ENCODE data around the gene BRPF1. TPM values are rescaled to one million over a fixed set of nuclear protein-coding genes. Genes with fewer than 3 reads are reported as not detected.

The BRPF1 gene
- total and polyA plus RNA-seq, 2 donors (not counting 1 experiment from before 2014, with no cell fraction given): 24.4 to 36.5 TPM

DNA sequence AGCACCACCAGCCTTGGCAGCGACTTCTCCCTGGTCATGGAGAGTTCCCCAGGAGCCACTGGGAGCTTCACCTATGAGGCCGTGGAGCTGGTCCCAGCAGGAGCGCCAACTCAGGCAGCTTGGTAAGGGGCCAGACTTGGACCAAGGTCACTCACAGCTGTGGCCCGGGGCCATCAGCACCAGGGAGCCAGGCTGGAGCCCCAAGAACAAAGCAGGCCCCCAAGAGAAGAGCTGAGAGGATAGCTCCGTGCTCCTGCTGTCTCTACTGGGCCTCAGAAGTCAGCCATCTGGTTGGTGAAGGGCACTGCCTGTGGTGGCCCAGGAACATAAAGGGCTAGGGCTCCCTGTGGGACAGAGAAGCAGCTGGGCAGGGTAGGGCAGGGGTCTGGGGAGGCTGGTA, 42.6 kb upstream of the BRPF1 start:
- Mint-ChIP-seq H3K4me3 (no peak overlapping the region), H3K27ac (no peak overlapping the region), H3K9me3 (ENCODE audit: insufficient read depth) (no peaks in the 10 kb centered on the region), H3K4me1 (peaks cover 25% of the 10 kb centered on the region), H3K27me3 (no peaks in the 10 kb centered on the region)
- no peak for ATAC-seq (ENCODE audit: low read depth)
- Histone ChIP-seq H3K9ac (ENCODE audit: low read length) (no peak overlapping the region), H3K27me3 (replicated peaks in 1 of 4; ENCODE audit: control extremely low read depth in 1 of 4, control insufficient read depth in 3 of 4, insufficient read depth in 4 of 4, low read length in 3 of 4) (no peaks in the 10 kb centered on the region), H3K79me2 (ENCODE audit: control insufficient read depth, insufficient read depth, low read length) (no peaks in the 10 kb centered on the region), H3K4me3 (ENCODE audit: control extremely low read depth in 1 of 5, extremely low read depth in 1 of 5, insufficient read depth in 1 of 5, low read depth in 2 of 5, low read length in 4 of 5) (no peak overlapping the region), H2AFZ (ENCODE audit: insufficient read depth, low read depth, low read length, poor library complexity, severe bottlenecking) (no peak overlapping the region), H3K9me3 (ENCODE audit: control extremely low read depth in 1 of 3, control insufficient read depth in 2 of 3, insufficient read depth in 1 of 3, low read length in 2 of 3) (no peaks in the 10 kb centered on the region), H3K4me2 (replicated peaks; ENCODE audit: low read depth, low read length, poor library complexity, severe bottlenecking) (no peak overlapping the region), H3K36me3 (replicated peaks in 1 of 2; ENCODE audit: control extremely low read depth in 1 of 2, control insufficient read depth in 1 of 2, extremely low read depth in 1 of 2, insufficient read depth in 2 of 2, low read length in 1 of 2) (peaks cover 0 to 99% of the 10 kb centered on the region in 2 experiments), H3K27ac (ENCODE audit: low read length in 2 of 2) (no peak overlapping the region), H3K4me1 (ENCODE audit: control insufficient read depth in 2 of 2, insufficient read depth in 2 of 2, low read length in 2 of 2) (peaks cover 17 to 27% of the 10 kb centered on the region in 2 donors), H4K20me1 (ENCODE audit: control insufficient read depth, insufficient read depth, low read length, poor library complexity, severe bottlenecking) (peaks cover 98% of the 10 kb centered on the region)
- WGBS (ENCODE audit: insufficient coverage): 94% methylated on average over 5 of the region's 5 CpGs
- intact Hi-C loops (cut with micrococcal nuclease): no loop called here
- DNase-seq: no peak
- ChIA-PET CTCF (interaction anchor here (1.0 kb wide), 1 partner anchor 186 kb away, joined by 3 read pairs; no protein-coding TSS in a partner anchor), POLR2A (no interaction called here)
- no peak for TF ChIP-seq EZH2 (IDR thresholded peaks at IDR 0.05; ENCODE audit: borderline replicate concordance, insufficient read depth, low read depth, low read length, poor library complexity, severe bottlenecking)
- TF ChIP-seq, protein P1, sequence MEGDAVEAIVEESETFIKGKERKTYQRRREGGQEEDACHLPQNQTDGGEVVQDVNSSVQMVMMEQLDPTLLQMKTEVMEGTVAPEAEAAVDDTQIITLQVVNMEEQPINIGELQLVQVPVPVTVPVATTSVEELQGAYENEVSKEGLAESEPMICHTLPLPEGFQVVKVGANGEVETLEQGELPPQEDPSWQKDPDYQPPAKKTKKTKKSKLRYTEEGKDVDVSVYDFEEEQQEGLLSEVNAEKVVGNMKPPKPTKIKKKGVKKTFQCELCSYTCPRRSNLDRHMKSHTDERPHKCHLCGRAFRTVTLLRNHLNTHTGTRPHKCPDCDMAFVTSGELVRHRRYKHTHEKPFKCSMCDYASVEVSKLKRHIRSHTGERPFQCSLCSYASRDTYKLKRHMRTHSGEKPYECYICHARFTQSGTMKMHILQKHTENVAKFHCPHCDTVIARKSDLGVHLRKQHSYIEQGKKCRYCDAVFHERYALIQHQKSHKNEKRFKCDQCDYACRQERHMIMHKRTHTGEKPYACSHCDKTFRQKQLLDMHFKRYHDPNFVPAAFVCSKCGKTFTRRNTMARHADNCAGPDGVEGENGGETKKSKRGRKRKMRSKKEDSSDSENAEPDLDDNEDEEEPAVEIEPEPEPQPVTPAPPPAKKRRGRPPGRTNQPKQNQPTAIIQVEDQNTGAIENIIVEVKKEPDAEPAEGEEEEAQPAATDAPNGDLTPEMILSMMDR (IDR thresholded peaks at IDR 0.05): no peak

DNA sequence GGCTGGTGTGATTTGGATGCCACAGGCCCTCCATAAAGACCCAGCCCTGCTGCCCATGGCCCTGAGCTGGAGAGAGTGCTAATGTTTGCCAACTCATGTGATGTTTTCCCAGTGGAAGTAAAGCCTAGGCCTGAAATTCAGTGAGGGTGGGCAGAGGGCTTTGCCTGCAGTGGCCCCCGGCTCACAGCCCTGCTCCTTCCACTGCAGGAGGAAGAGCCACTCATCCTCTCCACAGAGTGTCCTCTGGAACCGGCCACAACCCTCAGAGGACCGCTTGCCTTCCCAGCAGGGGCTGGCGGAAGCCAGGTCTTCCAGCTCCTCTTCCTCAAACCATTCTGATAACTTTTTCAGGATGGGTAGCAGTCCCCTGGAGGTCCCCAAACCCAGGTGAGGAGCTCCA, 41.8 kb upstream of the BRPF1 start:
- no peak overlapping the region for H3K4me2 ChIP-seq (replicated peaks; ENCODE audit: low read depth, low read length, poor library complexity, severe bottlenecking)
- ChIA-PET POLR2A (no interaction called here), CTCF (interaction anchor here (1.0 to 1.4 kb wide), 3 partner anchors 37 to 336 kb away, joined by 3 to 7 read pairs (median 3); no protein-coding TSS in a partner anchor)
- ATAC-seq (ENCODE audit: low read depth): no peak
- peaks cover 98% of the 10 kb centered on the region for H4K20me1 ChIP-seq (ENCODE audit: control insufficient read depth, insufficient read depth, low read length, poor library complexity, severe bottlenecking)
- TF ChIP-seq, protein P1 (IDR thresholded peaks at IDR 0.05): no peak
- no peak for TF ChIP-seq EZH2 (IDR thresholded peaks at IDR 0.05; ENCODE audit: borderline replicate concordance, insufficient read depth, low read depth, low read length, poor library complexity, severe bottlenecking)
- no peak overlapping the region for H3K27ac ChIP-seq (ENCODE audit: low read length in 2 of 2)
- Mint-ChIP-seq H3K9me3 (ENCODE audit: insufficient read depth) (no peaks in the 10 kb centered on the region), H3K27ac (no peak overlapping the region), H3K27me3 (no peaks in the 10 kb centered on the region), H3K4me1 (peaks cover 25% of the 10 kb centered on the region), H3K4me3 (no peak overlapping the region)
- no peaks in the 10 kb centered on the region for H3K27me3 ChIP-seq (replicated peaks in 1 of 4; ENCODE audit: control extremely low read depth in 1 of 4, control insufficient read depth in 3 of 4, insufficient read depth in 4 of 4, low read length in 3 of 4)
- H3K4me3 ChIP-seq (ENCODE audit: control extremely low read depth in 1 of 5, extremely low read depth in 1 of 5, insufficient read depth in 1 of 5, low read depth in 2 of 5, low read length in 4 of 5): no peak overlapping the region
- 100% methylated on average over 1 of the region's 4 CpGs for WGBS (ENCODE audit: insufficient coverage)
- DNase-seq: no peak
- H3K4me1 ChIP-seq (ENCODE audit: control insufficient read depth in 2 of 2, insufficient read depth in 2 of 2, low read length in 2 of 2): peaks cover 17 to 27% of the 10 kb centered on the region in 2 donors
- H3K79me2 ChIP-seq (ENCODE audit: control insufficient read depth, insufficient read depth, low read length): no peaks in the 10 kb centered on the region
- H3K9ac ChIP-seq (ENCODE audit: low read length): no peak overlapping the region
- no peak overlapping the region for H2AFZ ChIP-seq (ENCODE audit: insufficient read depth, low read depth, low read length, poor library complexity, severe bottlenecking)
- intact Hi-C loops (cut with micrococcal nuclease): no loop called here
- H3K9me3 ChIP-seq (ENCODE audit: control extremely low read depth in 1 of 3, control insufficient read depth in 2 of 3, insufficient read depth in 1 of 3, low read length in 2 of 3): no peaks in the 10 kb centered on the region
- peaks cover 0 to 99% of the 10 kb centered on the region in 2 experiments for H3K36me3 ChIP-seq (replicated peaks in 1 of 2; ENCODE audit: control extremely low read depth in 1 of 2, control insufficient read depth in 1 of 2, extremely low read depth in 1 of 2, insufficient read depth in 2 of 2, low read length in 1 of 2)
